ENCODE measurements around the gene TPRA1. TPM values are rescaled to one million over a fixed set of nuclear protein-coding genes. Genes with fewer than 3 reads are reported as not detected.

The TPRA1 gene
- total RNA-seq, 1 experiment from 2014 or later: 47.0 TPM

DNA sequence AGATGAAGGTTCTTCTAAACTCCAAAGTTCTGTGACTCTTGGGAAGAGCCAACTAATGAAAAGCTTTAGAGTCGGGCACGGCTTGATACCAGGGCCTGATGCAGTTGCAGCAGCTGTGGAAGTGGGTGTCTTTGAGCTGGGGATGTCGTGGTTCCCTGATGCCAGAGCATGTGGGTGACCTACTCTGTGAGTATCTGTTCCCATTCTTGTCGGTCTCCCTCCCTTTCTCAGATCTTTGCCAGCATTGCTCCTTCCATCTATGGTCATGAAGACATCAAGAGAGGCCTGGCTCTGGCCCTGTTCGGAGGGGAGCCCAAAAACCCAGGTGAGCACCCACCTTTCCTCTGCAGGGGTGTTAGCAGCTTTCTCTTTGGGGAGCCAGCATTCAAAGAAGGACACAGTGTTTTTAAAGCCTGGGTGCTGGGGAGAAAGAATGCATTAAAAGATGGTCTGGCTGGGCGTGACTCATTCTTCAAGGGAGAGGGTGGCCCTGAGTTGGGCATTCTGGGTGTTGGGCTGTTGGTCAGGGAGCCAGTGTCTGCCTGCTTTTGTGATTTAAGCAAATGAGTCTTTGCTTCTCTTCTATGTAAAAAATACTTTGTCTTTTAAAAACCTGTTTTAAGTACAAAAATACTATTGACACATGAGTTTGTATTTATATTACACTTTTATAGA lies 25.2 kb upstream of the TPRA1 start:
- ChIA-PET CTCF (no interaction called here), POLR2A (no interaction called here)
- no peak overlapping the region for H3K4me3 Mint-ChIP-seq (ENCODE audit: unreplicated experiment)
- H3K27me3 Mint-ChIP-seq (ENCODE audit: insufficient read depth, unreplicated experiment): no peaks in the 10 kb centered on the region
- no peak for DNase-seq (ENCODE audit: unreplicated experiment)
- H3K27ac Mint-ChIP-seq (ENCODE audit: low read depth, unreplicated experiment): peak overlapping the region; percentile 6
- BruUV-seq (replicated peaks): no TSS peak
- H3K4me1 Mint-ChIP-seq (ENCODE audit: insufficient read depth, unreplicated experiment): peaks cover 12% of the 10 kb centered on the region
- peaks cover 35% of the 10 kb centered on the region for H3K36me3 Mint-ChIP-seq (ENCODE audit: insufficient read depth, unreplicated experiment)
- intact Hi-C loops (cut with micrococcal nuclease): no loop called here
- no peaks in the 10 kb centered on the region for H3K9me3 Mint-ChIP-seq (ENCODE audit: unreplicated experiment)
- TF ChIP-seq, protein P1, sequence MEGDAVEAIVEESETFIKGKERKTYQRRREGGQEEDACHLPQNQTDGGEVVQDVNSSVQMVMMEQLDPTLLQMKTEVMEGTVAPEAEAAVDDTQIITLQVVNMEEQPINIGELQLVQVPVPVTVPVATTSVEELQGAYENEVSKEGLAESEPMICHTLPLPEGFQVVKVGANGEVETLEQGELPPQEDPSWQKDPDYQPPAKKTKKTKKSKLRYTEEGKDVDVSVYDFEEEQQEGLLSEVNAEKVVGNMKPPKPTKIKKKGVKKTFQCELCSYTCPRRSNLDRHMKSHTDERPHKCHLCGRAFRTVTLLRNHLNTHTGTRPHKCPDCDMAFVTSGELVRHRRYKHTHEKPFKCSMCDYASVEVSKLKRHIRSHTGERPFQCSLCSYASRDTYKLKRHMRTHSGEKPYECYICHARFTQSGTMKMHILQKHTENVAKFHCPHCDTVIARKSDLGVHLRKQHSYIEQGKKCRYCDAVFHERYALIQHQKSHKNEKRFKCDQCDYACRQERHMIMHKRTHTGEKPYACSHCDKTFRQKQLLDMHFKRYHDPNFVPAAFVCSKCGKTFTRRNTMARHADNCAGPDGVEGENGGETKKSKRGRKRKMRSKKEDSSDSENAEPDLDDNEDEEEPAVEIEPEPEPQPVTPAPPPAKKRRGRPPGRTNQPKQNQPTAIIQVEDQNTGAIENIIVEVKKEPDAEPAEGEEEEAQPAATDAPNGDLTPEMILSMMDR (IDR thresholded peaks at IDR 0.05; ENCODE audit: unreplicated experiment): no peak

DNA sequence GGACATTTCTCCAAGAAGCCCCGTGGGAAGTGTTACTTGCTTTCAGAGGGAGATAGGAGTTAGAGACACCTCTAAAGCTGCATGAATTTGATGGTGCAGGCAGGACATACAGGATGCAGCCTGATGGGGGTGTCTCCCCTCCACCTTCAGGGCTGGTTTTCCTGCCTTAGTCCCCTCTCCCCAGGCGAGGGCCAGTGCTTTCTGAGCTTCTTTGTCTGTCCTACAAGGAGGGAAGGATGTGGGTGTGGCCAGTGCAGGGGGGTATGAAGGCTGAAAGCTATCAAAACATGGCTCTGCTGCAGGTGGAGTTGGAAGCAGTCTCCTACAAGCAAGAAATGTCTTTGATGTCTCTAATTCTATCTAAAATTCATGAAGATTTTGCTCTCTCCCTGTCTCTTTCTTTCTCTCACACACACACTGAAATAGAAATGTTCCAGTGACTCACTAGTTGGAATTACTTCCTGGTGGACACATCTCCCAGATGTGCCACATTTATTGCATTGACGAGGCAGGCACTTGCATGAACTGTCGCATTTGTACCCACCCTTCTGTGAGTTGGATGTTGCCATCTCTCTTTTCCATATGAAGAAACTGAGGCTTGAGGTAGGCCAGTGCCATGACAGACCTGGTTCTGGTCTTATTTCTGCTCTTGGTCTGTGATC lies 24.5 kb upstream of the TPRA1 start:
- H3K4me3 Mint-ChIP-seq (ENCODE audit: unreplicated experiment): no peak overlapping the region
- no TSS peak for BruUV-seq (replicated peaks)
- intact Hi-C loops (cut with micrococcal nuclease): no loop called here
- no peaks in the 10 kb centered on the region for H3K27me3 Mint-ChIP-seq (ENCODE audit: insufficient read depth, unreplicated experiment)
- peaks cover 12% of the 10 kb centered on the region for H3K4me1 Mint-ChIP-seq (ENCODE audit: insufficient read depth, unreplicated experiment)
- TF ChIP-seq, protein P1 (IDR thresholded peaks at IDR 0.05; ENCODE audit: unreplicated experiment): no peak
- ChIA-PET POLR2A (no interaction called here), CTCF (no interaction called here)
- no peak for DNase-seq (ENCODE audit: unreplicated experiment)
- no peaks in the 10 kb centered on the region for H3K9me3 Mint-ChIP-seq (ENCODE audit: unreplicated experiment)
- H3K36me3 Mint-ChIP-seq (ENCODE audit: insufficient read depth, unreplicated experiment): peaks cover 30% of the 10 kb centered on the region
- peak overlapping the region; percentile 6 for H3K27ac Mint-ChIP-seq (ENCODE audit: low read depth, unreplicated experiment)

DNA sequence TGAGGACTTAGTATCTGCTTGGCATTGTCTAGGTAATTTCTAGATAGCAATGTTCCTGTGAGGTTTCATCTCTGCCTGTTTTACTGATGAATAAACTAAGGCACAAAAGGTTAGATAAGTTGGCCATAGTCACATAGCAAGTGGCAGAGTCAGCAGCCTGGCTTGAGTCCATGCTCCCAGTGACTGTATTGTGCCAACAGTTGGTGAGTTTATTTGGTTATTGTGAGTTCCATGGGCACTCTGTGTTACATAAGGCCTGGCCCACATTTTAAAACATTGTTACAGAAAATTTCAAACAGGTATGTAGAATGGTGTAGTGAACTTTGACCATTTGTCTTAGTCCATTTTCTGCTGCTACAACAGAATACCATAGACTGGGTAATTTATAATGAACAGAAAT lies 22.9 kb upstream of the TPRA1 start:
- H3K27ac Mint-ChIP-seq (ENCODE audit: low read depth, unreplicated experiment): peak overlapping the region; percentile 49
- DNase-seq (ENCODE audit: unreplicated experiment): no peak
- peaks cover 12% of the 10 kb centered on the region for H3K4me1 Mint-ChIP-seq (ENCODE audit: insufficient read depth, unreplicated experiment)
- POLR2A ChIA-PET: no interaction called here
- no TSS peak for BruUV-seq (replicated peaks)
- H3K27me3 Mint-ChIP-seq (ENCODE audit: insufficient read depth, unreplicated experiment): no peaks in the 10 kb centered on the region
- intact Hi-C loops (cut with micrococcal nuclease): no loop called here
- H3K4me3 Mint-ChIP-seq (ENCODE audit: unreplicated experiment): no peak overlapping the region
- TF ChIP-seq, protein P1 (IDR thresholded peaks at IDR 0.05; ENCODE audit: unreplicated experiment): no peak
- H3K36me3 Mint-ChIP-seq (ENCODE audit: insufficient read depth, unreplicated experiment): peaks cover 39% of the 10 kb centered on the region
- H3K9me3 Mint-ChIP-seq (ENCODE audit: unreplicated experiment): no peaks in the 10 kb centered on the region
- CTCF ChIA-PET: no interaction called here

DNA sequence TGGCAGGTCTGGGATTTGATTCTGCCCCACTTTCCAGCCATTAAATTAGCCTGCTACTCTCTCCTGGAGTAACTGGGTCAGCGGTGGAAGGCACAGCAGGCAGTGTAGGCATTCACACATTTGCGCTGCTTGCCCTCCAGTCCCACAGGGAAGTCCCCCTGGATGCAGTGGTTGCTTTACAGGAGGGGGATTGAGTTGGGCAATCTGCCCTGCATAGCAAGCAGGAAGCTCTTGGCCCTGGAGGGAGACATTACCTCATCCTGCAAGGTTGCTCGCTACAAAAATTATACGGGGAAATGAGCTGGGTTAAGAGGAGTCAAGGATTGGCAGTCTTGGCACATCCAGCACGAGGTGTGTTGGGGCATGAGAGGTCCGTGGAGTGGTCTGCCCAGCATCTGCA lies 22.4 kb upstream of the TPRA1 start:
- H3K27ac Mint-ChIP-seq (ENCODE audit: low read depth, unreplicated experiment): peak overlapping the region; percentile 49
- ChIA-PET CTCF (interaction anchor here (0.9 kb wide), 1 partner anchor 14 kb away, joined by 3 read pairs; no protein-coding TSS in a partner anchor), POLR2A (no interaction called here)

More for the DNA sequence above, 22.4 kb upstream of the TPRA1 start:
- BruUV-seq (replicated peaks): no TSS peak
- H3K27me3 Mint-ChIP-seq (ENCODE audit: insufficient read depth, unreplicated experiment): no peaks in the 10 kb centered on the region
- H3K9me3 Mint-ChIP-seq (ENCODE audit: unreplicated experiment): no peaks in the 10 kb centered on the region
- intact Hi-C loops (cut with micrococcal nuclease): no loop called here
- H3K36me3 Mint-ChIP-seq (ENCODE audit: insufficient read depth, unreplicated experiment): peaks cover 39% of the 10 kb centered on the region
- H3K4me1 Mint-ChIP-seq (ENCODE audit: insufficient read depth, unreplicated experiment): peaks cover 12% of the 10 kb centered on the region
- no peak overlapping the region for H3K4me3 Mint-ChIP-seq (ENCODE audit: unreplicated experiment)
- TF ChIP-seq, protein P1 (IDR thresholded peaks at IDR 0.05; ENCODE audit: unreplicated experiment): no peak
- DNase-seq (ENCODE audit: unreplicated experiment): no peak

All from MCF 10A (cell line).